Endothelial cell (in vitro differentiated cells): ENCODE results near the gene IL4. TPM values are rescaled to one million over a fixed set of nuclear protein-coding genes. Genes with fewer than 3 reads are reported as not detected.

Experiments
- DNase-seq: peaks from one replicate; pipeline ENCODE4 v3.0.0; 2021; ENCODE audit warnings: low spot score
- H3K27ac Mint-ChIP-seq: one replicate; pipeline ENCODE4 v1.8.0; 2021; ENCODE audit warnings: mixed read lengths, inconsistent platforms; ENCODE audit not compliant: unreplicated experiment
- H3K27me3 Mint-ChIP-seq: one replicate; pipeline ENCODE4 v1.8.0; 2021; ENCODE audit warnings: mild to moderate bottlenecking, moderate library complexity, mixed read lengths, inconsistent platforms; ENCODE audit not compliant: unreplicated experiment
- H3K36me3 Mint-ChIP-seq: one replicate; pipeline ENCODE4 v1.8.0; 2021; ENCODE audit warnings: mild to moderate bottlenecking, low read depth, mixed read lengths, inconsistent platforms; ENCODE audit not compliant: unreplicated experiment
- H3K4me1 Mint-ChIP-seq: one replicate; pipeline ENCODE4 v1.8.0; 2021; ENCODE audit warnings: mild to moderate bottlenecking, mixed read lengths, inconsistent platforms; ENCODE audit not compliant: unreplicated experiment
- H3K4me3 Mint-ChIP-seq: one replicate; pipeline ENCODE4 v1.8.0; 2021; ENCODE audit warnings: mild to moderate bottlenecking, mixed read lengths, inconsistent platforms; ENCODE audit not compliant: unreplicated experiment
- H3K9me3 Mint-ChIP-seq: one replicate; pipeline ENCODE4 v1.8.0; 2021; ENCODE audit warnings: mixed read lengths, inconsistent platforms; ENCODE audit not compliant: unreplicated experiment
- total RNA-seq: library from RNA; stranded (reverse); fragmentation: NEBNext Ultra II Directional; extraction: Animal tissue kit (Norgen Biotek cat#: 25700); gene quantifications from one replicate; pipeline ENCODE4 v1.2.1, GENCODE V29; 2021; ENCODE audit not compliant: unreplicated experiment
- TF ChIP-seq, protein P1 (sequence below): fragments of 200-600 bp; sonication (generic); IDR thresholded peaks from one replicate; pipeline ENCODE4 v1.5.0; 2021; ENCODE audit warnings: antibody characterized with exemption; ENCODE audit not compliant: unreplicated experiment

IL4 gene
- total RNA-seq, 1 donor from 2014 or later, result not detected

GRCh38 chr5:132725745-132726144 lies 52.0 kb downstream of the IL4 start:
- Mint-ChIP-seq H3K27ac (no peak overlapping the region), H3K27me3 (no peaks in the 10 kb centered on the region), H3K4me3 (no peak overlapping the region), H3K9me3 (no peaks in the 10 kb centered on the region), H3K36me3 (peaks cover 7% of the 10 kb centered on the region), H3K4me1 (peaks cover 4% of the 10 kb centered on the region)
- no peak for DNase-seq
- TF ChIP-seq, protein P1, sequence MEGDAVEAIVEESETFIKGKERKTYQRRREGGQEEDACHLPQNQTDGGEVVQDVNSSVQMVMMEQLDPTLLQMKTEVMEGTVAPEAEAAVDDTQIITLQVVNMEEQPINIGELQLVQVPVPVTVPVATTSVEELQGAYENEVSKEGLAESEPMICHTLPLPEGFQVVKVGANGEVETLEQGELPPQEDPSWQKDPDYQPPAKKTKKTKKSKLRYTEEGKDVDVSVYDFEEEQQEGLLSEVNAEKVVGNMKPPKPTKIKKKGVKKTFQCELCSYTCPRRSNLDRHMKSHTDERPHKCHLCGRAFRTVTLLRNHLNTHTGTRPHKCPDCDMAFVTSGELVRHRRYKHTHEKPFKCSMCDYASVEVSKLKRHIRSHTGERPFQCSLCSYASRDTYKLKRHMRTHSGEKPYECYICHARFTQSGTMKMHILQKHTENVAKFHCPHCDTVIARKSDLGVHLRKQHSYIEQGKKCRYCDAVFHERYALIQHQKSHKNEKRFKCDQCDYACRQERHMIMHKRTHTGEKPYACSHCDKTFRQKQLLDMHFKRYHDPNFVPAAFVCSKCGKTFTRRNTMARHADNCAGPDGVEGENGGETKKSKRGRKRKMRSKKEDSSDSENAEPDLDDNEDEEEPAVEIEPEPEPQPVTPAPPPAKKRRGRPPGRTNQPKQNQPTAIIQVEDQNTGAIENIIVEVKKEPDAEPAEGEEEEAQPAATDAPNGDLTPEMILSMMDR, result no peak

DNA sequence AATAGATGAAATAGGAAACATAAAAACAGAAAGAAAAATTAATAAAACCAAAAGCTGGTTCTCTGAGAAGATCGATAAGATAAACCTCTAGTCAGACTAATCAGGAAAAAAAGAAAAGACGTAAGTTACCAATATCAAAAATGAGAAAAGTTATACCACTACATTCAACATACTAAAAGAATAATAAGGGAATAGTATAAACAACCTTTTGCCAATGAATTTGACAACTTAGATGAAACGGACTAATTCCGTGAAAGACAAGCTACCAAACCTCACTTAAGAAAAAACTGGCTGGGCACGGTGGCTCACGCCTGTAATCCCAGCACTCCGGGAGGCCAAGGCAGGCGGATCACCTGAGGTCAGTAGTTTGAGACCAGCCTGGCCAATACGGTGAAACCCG lies 56.1 kb downstream of the IL4 start:
- Mint-ChIP-seq H3K36me3 (no peaks in the 10 kb centered on the region), H3K27me3 (peaks cover under 1% of the 10 kb centered on the region), H3K4me3 (no peak overlapping the region), H3K4me1 (no peaks in the 10 kb centered on the region), H3K9me3 (no peaks in the 10 kb centered on the region), H3K27ac (no peak overlapping the region)
- no peak for DNase-seq
- TF ChIP-seq, protein P1, result no peak

Other genes starting within 250 kb of the IL4 start
- 7.1 TPM for gene IRF1, start 183.2 kb upstream of the IL4 start, total RNA-seq
- not detected for gene IL5, start 130.5 kb upstream of the IL4 start, total RNA-seq
- 20.0 TPM for gene RAD50, start 117.0 kb upstream of the IL4 start, total RNA-seq
- gene IL13, start 15.8 kb upstream of the IL4 start, total RNA-seq, result not detected
- 11.5 TPM for gene KIF3A, start 63.6 kb downstream of the IL4 start, total RNA-seq
- not detected for gene CCNI2, start 73.4 kb downstream of the IL4 start, total RNA-seq
- 22.8 TPM for gene SEPTIN8, start 103.2 kb downstream of the IL4 start, total RNA-seq
- not detected for gene SOWAHA, start 139.3 kb downstream of the IL4 start, total RNA-seq
- 5.6 TPM for gene SHROOM1, start 156.7 kb downstream of the IL4 start, total RNA-seq
- gene GDF9, start 192.5 kb downstream of the IL4 start, total RNA-seq, result 0.33 TPM
- gene UQCRQ, start 192.7 kb downstream of the IL4 start, total RNA-seq, result 152 TPM
- 0.82 TPM for gene LEAP2, start 199.7 kb downstream of the IL4 start, total RNA-seq